RPMI8226 (cell line): ENCODE results near the gene FGR.
"Not testable (repeated sequence)": the region's sequence is repeated elsewhere in the genome, so short reads cannot be mapped to it uniquely, and the experiment has no call there.

Source experiments
- DNase-seq: peaks from one replicate; pipeline ENCODE4 v3.0.0-alpha.2; 2015

FGR gene

DNA sequence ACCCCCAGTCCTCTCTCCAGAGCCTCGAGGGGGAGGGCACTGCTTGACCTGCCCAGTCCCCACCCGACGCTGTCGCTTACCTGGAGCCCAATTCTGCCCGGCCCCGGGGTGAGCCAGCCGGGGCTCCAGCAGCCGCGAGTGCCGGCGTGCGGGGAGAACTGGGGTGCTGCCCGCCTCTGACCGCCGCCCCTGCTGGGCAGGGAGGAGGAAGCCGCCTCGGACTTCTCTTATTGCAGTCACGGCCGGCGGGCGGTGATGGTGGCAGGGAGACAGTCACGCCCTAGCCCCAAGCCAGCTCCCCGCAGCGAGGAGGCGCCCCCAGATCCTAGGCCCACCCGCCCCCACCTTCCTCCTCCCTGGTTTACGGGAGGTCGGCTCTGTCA is at the start of gene FGR:
FGR (minus strand) TSS at position 201 of the 383 bp plus-strand sequence. CDS start 11,269 bp downstream, outside the sequence.
- DNase-seq = no peak

- DNase-seq = no peak
Measured at GRCh38 chr1:27684176-27684575, 49.2 kb upstream of the FGR start.

GRCh38 chr1:27682351-27682944 is 47.5 kb upstream of the FGR start:
- no peak for DNase-seq

DNA sequence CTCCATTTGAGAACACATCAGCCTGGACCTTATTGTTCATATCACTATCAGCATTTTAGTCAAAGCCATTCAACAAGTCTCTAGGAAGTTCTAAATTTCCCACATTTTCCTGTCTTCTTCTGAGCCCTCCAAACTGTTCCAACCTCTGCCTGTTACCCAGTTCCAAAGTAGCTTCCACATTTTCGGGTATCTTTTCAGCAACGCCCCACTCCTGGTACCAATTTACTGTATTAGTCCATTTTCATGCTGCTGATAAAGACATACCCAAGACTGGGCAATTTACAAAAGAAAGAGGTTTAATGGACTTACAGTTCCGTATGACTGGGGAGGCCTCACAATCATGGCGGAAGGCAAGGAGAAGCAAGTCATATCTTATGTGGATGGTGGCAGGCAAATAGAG is 46.6 kb upstream of the FGR start:
- not testable (repeated sequence) for DNase-seq

GRCh38 chr1:27680225-27680791 is 45.3 kb upstream of the FGR start:
- not testable (repeated sequence) for DNase-seq

DNA sequence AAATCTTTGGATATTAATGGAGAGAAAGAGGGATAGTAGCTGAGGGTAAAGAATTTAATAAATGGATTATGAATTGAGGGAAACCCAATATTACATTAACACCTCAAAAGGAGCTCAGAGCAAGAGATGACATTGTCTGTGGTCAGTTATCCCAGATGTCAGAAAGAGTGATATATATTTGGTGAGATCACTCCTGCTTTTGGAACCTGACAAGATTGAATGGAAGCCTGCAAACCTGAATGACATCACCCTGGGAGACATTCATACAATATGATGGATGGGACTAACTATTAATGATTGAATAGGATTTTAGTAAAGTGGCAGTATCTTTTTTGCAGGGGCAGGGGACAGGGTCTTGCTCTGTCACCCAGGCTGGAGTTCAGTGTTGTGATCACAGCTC is 43.8 kb upstream of the FGR start:
- no peak for DNase-seq

DNA sequence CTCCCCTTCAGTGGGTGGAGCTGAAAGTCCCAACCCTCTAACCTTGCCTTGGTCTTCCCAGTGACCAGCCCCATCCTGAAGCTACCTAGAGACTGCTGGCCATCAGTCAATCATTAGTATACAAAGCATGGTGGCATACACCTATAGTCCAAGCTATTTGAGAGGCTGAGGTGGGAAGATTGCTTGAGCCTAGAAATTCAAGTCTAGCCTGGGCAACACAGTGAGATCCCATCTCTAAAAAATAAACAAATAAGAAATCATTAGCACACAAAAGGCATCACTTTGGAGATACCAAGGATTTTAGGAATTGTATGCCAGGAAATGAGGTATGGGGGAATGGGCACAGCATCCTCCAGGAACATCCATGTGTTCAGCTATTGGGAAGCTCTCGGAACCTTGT is 41.4 kb upstream of the FGR start:
- DNase-seq = no peak

GRCh38 chr1:27672750-27673112 is 37.7 kb upstream of the FGR start:
- no peak for DNase-seq

DNA sequence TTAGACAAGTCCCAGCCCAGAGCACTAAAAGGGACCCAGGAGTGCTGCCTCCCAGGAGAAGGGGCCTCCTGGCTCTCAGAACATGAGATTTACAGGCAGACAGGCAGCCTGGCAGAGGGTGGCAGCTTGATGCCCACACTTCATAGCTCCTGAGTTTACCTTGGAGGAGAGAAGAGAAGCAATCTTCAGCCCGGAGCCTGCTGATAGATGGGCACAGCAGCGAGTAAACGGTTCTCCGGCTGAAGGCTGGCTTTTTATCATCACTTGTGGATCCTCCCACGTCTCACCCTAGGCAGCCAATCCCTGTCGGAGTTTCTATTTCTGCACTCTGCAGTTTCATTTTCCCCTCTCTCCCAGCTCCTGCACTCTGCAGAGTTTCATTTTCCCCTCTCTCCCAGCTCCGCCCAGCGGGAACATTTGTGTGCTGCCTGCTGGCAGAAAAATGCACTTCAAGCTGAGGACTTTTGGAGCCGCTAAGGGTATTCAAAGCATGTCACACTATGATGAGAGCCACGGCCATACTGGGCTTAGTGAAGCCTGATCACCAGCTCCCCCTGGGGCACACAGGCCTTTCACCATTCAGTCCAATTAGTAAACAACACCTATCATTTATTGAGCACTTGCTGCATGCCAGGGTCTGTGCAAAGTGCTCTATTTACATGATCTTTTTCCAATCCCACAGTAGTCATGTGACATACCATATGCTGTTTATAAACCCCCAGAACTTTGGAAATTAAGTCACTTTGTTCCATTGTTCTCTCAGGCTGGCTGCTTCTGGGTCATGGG is 37.2 kb upstream of the FGR start, which contains the start of gene IFI6:
IFI6 (minus strand) TSS at position 229 of the 786 bp plus-strand sequence. CDS start 2,878 bp downstream, outside the sequence.
- DNase-seq = peak; percentile 97

DNA sequence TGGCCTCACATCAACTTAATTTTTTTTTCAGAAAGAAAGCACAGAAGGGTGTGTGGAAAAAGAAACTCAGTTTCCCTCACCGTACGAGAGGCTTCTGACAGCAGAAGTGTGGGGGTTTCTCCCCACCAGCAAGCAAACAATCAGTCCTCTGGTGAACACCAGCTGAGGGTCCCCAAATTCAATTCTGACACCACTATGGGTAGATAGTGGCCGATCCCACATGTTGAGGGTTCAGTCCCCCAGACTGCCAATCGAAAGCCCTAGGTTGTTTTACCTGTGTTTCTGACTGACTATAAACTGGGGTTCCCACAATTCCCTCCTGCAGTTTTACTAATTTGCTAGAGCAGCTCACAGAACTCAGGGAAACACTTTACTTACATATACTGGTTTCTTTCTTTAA is 34.9 kb upstream of the FGR start:
- no peak for DNase-seq

DNA sequence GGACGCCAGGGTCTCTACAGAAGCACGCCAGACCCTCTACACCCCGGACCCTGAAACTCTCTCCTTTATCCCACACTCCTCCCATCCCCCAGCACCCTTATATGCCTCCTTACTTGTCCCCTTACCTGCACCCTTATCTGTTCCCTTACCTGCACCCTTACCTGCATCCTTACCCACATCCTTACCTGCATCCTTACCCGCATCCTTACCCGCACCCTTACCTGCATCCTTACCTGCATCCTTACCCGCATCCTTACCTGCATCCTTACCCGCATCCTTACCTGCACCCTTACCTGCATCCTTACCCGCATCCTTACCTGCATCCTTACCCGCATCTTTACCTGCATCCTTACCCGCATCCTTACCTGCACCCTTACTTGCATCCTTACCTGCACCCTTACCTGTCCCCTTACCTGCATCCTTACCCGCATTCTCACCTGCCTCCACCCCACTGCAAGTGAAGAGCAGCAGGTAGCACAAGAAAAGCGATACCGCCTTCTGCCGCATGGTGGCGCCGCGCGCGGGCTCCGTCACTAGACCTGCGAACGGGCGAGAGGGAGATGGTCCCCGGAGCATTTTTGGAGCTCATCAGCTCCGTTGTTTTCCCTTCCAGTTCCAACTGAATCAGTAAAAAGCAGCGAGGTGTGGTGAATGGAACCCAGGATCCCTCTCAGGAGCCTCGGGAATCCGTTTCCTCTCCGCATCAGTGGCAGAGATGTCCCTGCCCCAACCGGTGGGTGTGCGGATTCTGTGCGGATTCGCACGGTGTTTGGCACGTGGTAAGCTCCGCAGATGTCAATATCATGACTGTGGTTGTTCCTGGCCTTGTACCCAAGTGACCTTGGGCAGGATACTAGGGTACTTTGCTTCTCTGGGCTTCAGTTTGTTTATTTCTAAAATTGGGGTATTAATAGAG is 34.1 kb upstream of the FGR start:
- DNase-seq = peak; percentile 81

DNA sequence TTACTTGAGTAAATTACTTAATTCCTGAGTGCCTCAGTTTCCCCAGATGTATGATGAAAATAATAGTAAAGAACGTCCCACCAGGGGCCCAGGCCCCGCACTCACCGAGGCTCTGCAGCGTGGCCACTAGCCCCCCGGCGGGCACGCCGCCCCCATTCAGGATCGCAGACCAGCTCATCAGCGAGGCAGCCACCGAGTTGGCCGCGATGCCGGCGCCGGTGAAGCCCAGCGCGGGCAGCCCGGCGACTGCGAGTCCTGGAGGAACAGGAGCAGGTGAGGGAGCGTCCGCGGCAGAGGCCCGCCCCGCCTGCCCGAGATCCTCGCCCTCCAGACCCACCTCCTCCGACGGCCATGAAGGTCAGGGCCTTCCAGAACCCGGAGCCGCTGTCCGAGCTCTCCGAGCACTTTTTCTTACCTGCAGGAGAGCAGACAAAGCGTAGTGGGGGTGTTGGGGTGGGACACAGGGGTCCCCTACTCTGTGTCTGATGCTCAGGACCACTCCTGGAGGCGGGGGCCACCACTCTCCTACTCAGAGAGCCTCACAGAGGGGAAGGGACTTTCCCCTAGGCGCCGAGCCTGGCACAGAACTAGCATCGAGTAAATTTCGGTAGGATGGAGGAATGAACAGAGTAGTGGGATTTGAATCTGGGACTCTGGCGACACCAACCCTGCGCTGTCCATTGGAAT is 33.3 kb upstream of the FGR start:
- DNase-seq = no peak

DNA sequence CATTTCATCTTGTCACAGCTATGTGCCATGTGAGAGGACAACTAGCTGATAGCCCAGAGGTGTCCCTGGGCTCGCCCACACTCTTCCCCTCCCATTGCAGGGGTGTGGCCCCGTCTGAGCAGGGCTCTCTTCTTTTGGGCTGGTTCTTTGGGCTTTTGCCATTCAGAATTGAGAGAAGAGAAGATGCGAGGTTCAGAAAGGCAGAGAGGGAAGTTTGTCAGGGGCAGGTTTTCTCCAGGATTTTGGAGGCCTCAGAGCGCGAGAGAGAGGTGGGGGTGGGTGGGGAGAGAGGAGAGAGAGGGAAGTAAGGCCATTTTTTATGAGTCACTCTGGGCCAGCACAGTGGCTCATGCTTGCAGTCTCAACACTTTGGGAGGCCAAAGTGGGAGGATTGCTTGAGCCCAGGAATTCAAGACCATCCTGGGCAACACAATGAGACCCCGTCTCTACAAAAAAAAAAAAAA is 31.8 kb upstream of the FGR start:
- DNase-seq = no peak

DNA sequence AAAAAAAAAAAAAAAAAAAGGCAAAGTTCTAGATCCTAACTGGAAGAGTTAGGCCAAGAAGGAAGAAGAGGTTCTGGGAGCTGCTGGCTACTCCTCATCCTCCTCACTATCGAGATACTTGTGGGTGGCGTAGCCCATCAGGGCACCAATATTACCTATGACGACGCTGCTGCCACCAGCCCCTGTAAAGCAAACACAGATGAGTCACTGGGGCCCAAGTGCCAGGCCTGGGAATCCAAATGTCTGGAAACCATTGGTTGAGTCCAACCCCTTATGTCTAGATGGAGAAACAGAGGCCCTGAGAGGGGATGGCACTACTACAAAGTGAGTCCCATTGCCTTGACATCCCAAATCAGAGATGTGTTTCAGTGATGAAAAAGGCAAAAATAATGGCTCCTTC is 31.3 kb upstream of the FGR start:
- DNase-seq = no peak

DNA sequence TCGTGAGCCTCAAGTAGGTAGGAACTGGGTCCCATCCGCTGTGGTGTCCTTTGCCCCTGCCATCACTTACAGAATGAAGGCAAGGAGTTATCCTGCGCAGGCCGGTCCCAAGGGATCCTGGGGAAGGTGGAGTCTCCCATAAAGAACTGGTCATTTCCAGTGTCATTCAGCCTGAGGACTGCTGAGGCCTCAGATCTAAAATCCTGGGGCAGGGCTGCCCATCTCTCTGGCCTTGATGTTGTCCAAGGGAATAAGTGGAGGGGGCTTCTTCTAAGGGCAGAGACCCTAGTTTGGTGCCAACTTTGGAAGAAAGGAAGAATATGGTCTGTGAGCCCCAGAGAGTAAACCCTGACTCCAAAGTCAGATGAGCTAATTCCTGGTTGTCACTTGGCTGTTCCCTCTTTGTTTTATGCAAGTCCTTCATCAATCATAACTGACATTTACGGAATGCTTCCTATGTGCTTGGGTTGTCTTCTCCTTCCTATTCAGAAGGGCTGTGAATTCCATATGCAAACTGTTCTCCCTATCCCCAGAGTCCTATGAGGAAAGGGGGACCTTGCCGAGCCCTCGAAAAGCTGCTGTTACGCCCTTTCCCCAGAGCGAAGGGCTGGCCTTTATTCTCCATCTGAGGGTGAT is 30.1 kb upstream of the FGR start:
- no peak for DNase-seq

DNA sequence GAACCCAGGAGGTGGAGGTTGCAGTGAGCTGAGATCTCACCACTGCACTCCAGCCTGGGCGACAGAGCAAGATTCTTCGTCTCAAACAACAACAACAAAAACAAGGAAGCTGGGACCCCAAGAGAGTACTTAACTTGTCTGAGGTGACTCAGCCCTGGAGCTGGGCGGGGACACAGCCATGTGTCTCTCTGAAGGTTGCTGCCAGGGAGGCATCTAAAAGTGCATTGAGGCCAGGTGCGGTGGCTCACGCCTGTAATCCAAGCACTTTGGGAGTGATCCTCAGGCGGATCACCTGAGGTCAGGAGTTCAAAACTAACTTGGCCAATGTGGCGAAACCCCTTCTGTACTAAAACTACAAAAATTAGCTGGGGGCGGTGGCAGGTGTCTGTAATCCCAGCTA is 29.3 kb upstream of the FGR start:
- DNase-seq = peak; percentile 39

DNA sequence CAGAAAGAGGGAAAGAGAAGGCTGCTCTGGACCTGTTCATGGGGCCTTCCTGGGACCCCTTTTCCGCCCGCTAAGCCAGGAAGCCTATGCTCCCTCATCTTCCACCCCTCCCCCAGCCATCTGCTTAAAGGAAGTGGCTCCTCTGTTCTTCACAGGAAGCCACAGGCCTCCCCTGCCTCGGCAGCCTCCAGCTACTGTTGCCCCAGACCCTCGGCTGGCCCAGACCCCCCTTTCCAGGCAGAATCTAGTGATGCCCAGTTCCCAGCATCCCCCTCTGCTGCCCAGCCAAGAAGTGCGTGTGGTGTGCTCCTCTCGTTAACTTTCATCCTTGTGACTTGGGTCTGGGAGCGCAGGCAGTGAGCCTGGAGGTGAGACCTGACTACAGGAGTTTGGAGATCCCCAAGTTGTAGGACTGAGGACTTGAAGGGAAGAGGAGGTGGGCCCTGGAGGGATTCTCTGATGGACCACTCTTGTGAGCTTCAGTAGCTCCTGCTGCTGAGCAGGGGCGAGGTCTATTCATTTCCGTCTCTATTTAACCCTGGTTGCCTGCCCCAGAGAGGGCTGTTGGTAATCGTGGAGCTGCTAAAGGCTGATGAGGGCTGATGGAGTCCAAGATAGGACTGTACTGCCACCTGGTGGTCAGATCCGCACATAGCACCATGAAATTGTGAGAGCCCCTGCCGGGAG is 27.9 kb upstream of the FGR start:
- DNase-seq = peak; percentile 89

DNA sequence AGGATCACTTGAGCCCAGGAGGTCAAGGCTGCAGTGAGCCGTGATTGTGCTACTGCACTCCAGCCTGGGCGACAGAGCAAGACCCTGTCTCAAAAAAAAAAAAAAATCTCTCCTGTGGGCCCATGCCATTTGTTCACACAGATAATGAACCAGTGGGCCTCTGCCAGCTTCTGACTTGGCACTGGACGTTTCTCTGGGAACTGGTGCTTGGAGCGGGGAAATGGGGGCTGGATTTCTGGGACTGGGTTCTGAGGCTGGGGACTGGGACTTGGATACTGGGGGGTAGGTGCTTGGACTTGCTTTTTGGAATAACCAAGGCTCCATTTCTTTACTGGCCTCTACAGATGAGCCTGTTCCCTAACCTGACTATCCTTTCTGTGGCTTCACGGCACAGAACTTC is 27.3 kb upstream of the FGR start:
- DNase-seq = no peak

DNA sequence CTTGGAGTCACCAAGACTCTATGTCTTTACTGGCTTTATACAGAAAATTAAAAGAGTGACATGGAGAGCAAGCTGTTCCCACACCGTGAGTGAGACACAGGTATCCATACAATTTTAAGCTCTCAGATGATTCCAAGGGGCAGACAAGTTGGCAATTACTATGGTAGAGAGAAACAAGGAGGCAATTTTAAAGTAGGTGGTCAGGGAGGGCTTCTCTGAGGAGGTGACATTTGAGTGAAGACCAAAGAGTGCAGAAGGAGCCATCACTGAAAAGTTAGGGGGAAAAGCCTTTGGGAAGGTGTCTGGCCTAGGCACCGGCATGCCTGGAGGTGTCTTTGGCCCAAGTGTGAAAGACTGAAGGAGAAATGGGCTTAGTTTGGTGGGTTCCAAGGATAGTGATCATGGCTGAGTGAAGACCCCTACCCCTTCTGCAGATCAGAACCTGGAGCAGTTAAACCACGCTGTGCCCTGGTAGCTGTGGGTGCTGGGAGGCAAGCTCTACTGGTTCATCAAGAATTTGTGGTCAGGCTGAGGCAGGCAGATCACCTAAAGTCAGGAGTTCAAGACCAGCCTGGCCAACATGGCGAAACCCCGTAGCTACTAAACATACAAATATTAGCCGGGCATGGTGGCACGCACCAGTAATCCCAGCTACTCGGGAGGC is 26.6 kb upstream of the FGR start:
- no peak for DNase-seq

- DNase-seq = no peak
Measured at GRCh38 chr1:27660300-27660835, 25.4 kb upstream of the FGR start.
